Neural progenitor cell (in vitro differentiated cells): Measurements from ENCODE around the gene KLF2. TPM values are rescaled to one million over a fixed set of nuclear protein-coding genes. Genes with fewer than 3 reads are reported as not detected.

Source experiments
- DNase-seq: peaks from one replicate; pipeline ENCODE4 v3.0.0-alpha.2; 2016; ENCODE audit warnings: low spot score
- H2AFZ ChIP-seq: fragments of 200-600 bp; sonication (generic); replicated peaks from 2 replicates; pipeline ENCODE4 v1.6.1; 2016; ENCODE audit warnings: antibody characterized with exemption
- H3F3A ChIP-seq: fragments of 200-600 bp; sonication (generic); 2 replicates; pipeline ENCODE4 v1.6.1; 2016; ENCODE audit warnings: antibody characterized with exemption, low read depth
- H3K27ac ChIP-seq: fragments of 200-600 bp; sonication (generic); 2 replicates; pipeline ENCODE4 v1.5.1; 2016; ENCODE audit warnings: mild to moderate bottlenecking
- H3K27me3 ChIP-seq: fragments of 200-600 bp; sonication (generic); 2 replicates; pipeline ENCODE4 v1.6.1; 2016; ENCODE audit warnings: mild to moderate bottlenecking, moderate library complexity
- H3K36me3 ChIP-seq: fragments of 200-600 bp; sonication (generic); 2 replicates; pipeline ENCODE4 v1.5.1; 2016
- H3K4me1 ChIP-seq: fragments of 200-600 bp; sonication (generic); 2 replicates; pipeline ENCODE4 v1.6.1; 2016; ENCODE audit warnings: mixed run types
- H3K4me2 ChIP-seq: fragments of 200-600 bp; sonication (generic); 2 replicates; pipeline ENCODE4 v1.6.1; 2016
- H3K4me3 ChIP-seq: fragments of 200-600 bp; sonication (generic); 2 replicates; pipeline ENCODE4 v1.5.1; 2016
- H3K79me2 ChIP-seq: fragments of 200-600 bp; sonication (generic); 2 replicates; pipeline ENCODE4 v1.6.1; 2016; ENCODE audit warnings: low read depth
- H3K9ac ChIP-seq: fragments of 200-600 bp; sonication (generic); 2 replicates; pipeline ENCODE4 v1.6.1; 2016
- H3K9me3 ChIP-seq: fragments of 200-600 bp; sonication (generic); 2 replicates; pipeline ENCODE4 v1.5.1; 2016; ENCODE audit warnings: low read depth
- H4K20me1 ChIP-seq: fragments of 200-600 bp; sonication (generic); 2 replicates; pipeline ENCODE4 v1.6.1; 2016; ENCODE audit warnings: low read depth
- H3K27ac Mint-ChIP-seq: 3 replicates; pipeline ENCODE4 v1.8.0; 2021; ENCODE audit warnings: mixed read lengths
- H3K27me3 Mint-ChIP-seq: 2 replicates; pipeline ENCODE4 v1.8.0; 2022; ENCODE audit warnings: low read depth, mild to moderate bottlenecking, inconsistent platforms, moderate library complexity, mixed read lengths; ENCODE audit not compliant: insufficient read depth
- H3K36me3 Mint-ChIP-seq: 3 replicates; pipeline ENCODE4 v1.8.0; 2021; ENCODE audit warnings: mixed read lengths
- H3K4me1 Mint-ChIP-seq: 3 replicates; pipeline ENCODE4 v1.8.0; 2021; ENCODE audit warnings: mixed read lengths
- H3K4me3 Mint-ChIP-seq: 3 replicates; pipeline ENCODE4 v1.8.0; 2021; ENCODE audit warnings: mild to moderate bottlenecking, moderate library complexity, mixed read lengths
- H3K9me3 Mint-ChIP-seq: 3 replicates; pipeline ENCODE4 v1.8.0; 2020; ENCODE audit warnings: mixed read lengths
- CTCF ChIP-seq: fragments of 200-600 bp; sonication (generic); IDR thresholded peaks from 2 replicates; pipeline ENCODE4 v1.5.1; 2017; ENCODE audit warnings: antibody characterized with exemption, mild to moderate bottlenecking
- EZH2 ChIP-seq: fragments of 200-600 bp; sonication (generic); IDR thresholded peaks from 2 replicates; pipeline ENCODE4 v1.6.1; 2017; ENCODE audit warnings: antibody characterized with exemption, mild to moderate bottlenecking, moderate library complexity
- EZH2phosphoT487 ChIP-seq: fragments of 200-600 bp; sonication (generic); IDR thresholded peaks from 2 replicates; pipeline ENCODE4 v1.6.1; 2017; ENCODE audit warnings: antibody characterized with exemption
- total RNA-seq: library from RNA; depleted of rRNA; stranded (reverse); fragments of >200 nt; gene quantifications from 2 replicates; pipeline ENCODE4 v1.2.3, GENCODE V29; 2015; ENCODE audit warnings: low replicate concordance

KLF2 gene
- total RNA-seq, 1 donor from 2014 or later, result not detected

- Histone ChIP-seq H3F3A (no peaks in the 10 kb centered on the region), H3K9me3 (no peaks in the 10 kb centered on the region), H3K4me1 (no peaks in the 10 kb centered on the region), H3K79me2 (no peaks in the 10 kb centered on the region), H2AFZ (no peak overlapping the region), H3K36me3 (no peaks in the 10 kb centered on the region), H3K27ac (no peak overlapping the region), H3K27me3 (no peaks in the 10 kb centered on the region), H3K4me3 (no peak overlapping the region), H3K4me2 (no peak overlapping the region), H3K9ac (no peak overlapping the region), H4K20me1 (peaks cover 3% of the 10 kb centered on the region)
- TF ChIP-seq EZH2phosphoT487, result no peak
- TF ChIP-seq CTCF, result no peak
- TF ChIP-seq EZH2, result no peak
- peaks cover 3% of the 10 kb centered on the region for H3K27me3 Mint-ChIP-seq
- no peak overlapping the region for H3K4me3 Mint-ChIP-seq
- no peaks in the 10 kb centered on the region for H3K9me3 Mint-ChIP-seq
- no peak for DNase-seq
- no peak overlapping the region for H3K27ac Mint-ChIP-seq
- peaks cover 4% of the 10 kb centered on the region for H3K36me3 Mint-ChIP-seq
- H3K4me1 Mint-ChIP-seq, result peaks cover 8% of the 10 kb centered on the region
These were observed 35.3 kb downstream of the KLF2 start for GRCh38 chr19:16359964-16360363.

- H3K36me3 Mint-ChIP-seq, result peaks cover 4% of the 10 kb centered on the region
- DNase-seq, result no peak
- Histone ChIP-seq H4K20me1 (peaks cover 3% of the 10 kb centered on the region), H3K4me2 (no peak overlapping the region), H3K4me1 (no peaks in the 10 kb centered on the region), H3K27ac (no peak overlapping the region), H3K9ac (no peak overlapping the region), H3K27me3 (no peaks in the 10 kb centered on the region), H3K36me3 (no peaks in the 10 kb centered on the region), H3K4me3 (no peak overlapping the region), H3K9me3 (no peaks in the 10 kb centered on the region), H3F3A (no peaks in the 10 kb centered on the region), H3K79me2 (no peaks in the 10 kb centered on the region), H2AFZ (no peak overlapping the region)
- H3K9me3 Mint-ChIP-seq, result no peaks in the 10 kb centered on the region
- no peak overlapping the region for H3K4me3 Mint-ChIP-seq
- TF ChIP-seq CTCF (no peak), EZH2phosphoT487 (no peak), EZH2 (no peak)
- H3K4me1 Mint-ChIP-seq, result peaks cover 8% of the 10 kb centered on the region
- peaks cover 7% of the 10 kb centered on the region for H3K27me3 Mint-ChIP-seq
- no peak overlapping the region for H3K27ac Mint-ChIP-seq
These were observed 36.1 kb downstream of the KLF2 start for GRCh38 chr19:16360738-16361137.

- Histone ChIP-seq H3K9ac (no peak overlapping the region), H2AFZ (no peak overlapping the region), H3K4me3 (no peak overlapping the region), H3K4me1 (no peaks in the 10 kb centered on the region), H3K27ac (no peak overlapping the region), H3K4me2 (no peak overlapping the region), H3K79me2 (no peaks in the 10 kb centered on the region), H3K9me3 (no peaks in the 10 kb centered on the region), H3K27me3 (no peaks in the 10 kb centered on the region), H3F3A (no peaks in the 10 kb centered on the region), H4K20me1 (peaks cover 4% of the 10 kb centered on the region), H3K36me3 (no peaks in the 10 kb centered on the region)
- Mint-ChIP-seq H3K4me1 (peaks cover 8% of the 10 kb centered on the region), H3K36me3 (peaks cover 4% of the 10 kb centered on the region), H3K27me3 (peaks cover 7% of the 10 kb centered on the region), H3K27ac (no peak overlapping the region), H3K4me3 (no peak overlapping the region), H3K9me3 (no peaks in the 10 kb centered on the region)
- no peak for DNase-seq
- TF ChIP-seq EZH2 (no peak), CTCF (no peak), EZH2phosphoT487 (no peak)
These were observed 36.6 kb downstream of the KLF2 start for GRCh38 chr19:16361254-16361653.
